GM12891 (cell line): ENCODE results near the gene MUCL3. TPM values are rescaled to one million over a fixed set of nuclear protein-coding genes. Genes with fewer than 3 reads are reported as not detected.

ENCODE experiments used
- DNase-seq: peaks from one replicate; pipeline ENCODE4 v3.0.0; 2011; ENCODE audit warnings: low spot score; ENCODE audit not compliant: insufficient read length
- FAIRE-seq: peaks from 2 replicates; lab custom pipeline; 2011; peaks lifted over from hg19 to GRCh38; lab: Jason Lieb, UNC
- PAX5 ChIP-seq: IDR thresholded peaks from 2 replicates; pipeline ENCODE4 v1.6.1; 2011; ENCODE audit warnings: low read length, moderate library complexity, mild to moderate bottlenecking; ENCODE audit not compliant: insufficient read depth, severe bottlenecking
- POLR2A ChIP-seq: IDR thresholded peaks from 2 replicates; pipeline ENCODE4 v1.6.1; 2011; ENCODE audit warnings: low read depth, low read length, control low read depth
- POLR2AphosphoS5 ChIP-seq: IDR thresholded peaks from 2 replicates; pipeline ENCODE4 v1.6.1; 2011; ENCODE audit warnings: low read depth, low read length, control low read depth
- POU2F2 ChIP-seq: IDR thresholded peaks from 2 replicates; pipeline ENCODE4 v1.6.1; 2011; ENCODE audit warnings: low read depth, mild to moderate bottlenecking, control low read depth, low read length, moderate library complexity
- SPI1 ChIP-seq: IDR thresholded peaks from 2 replicates; pipeline ENCODE4 v1.6.1; 2011; ENCODE audit warnings: low read depth, low read length, control low read depth
- TAF1 ChIP-seq: IDR thresholded peaks from 2 replicates; pipeline ENCODE4 v1.6.1; 2011; ENCODE audit warnings: low read depth, low read length, control low read depth
- polyA plus RNA-seq: library from polyadenylated mRNA; unstranded; fragments of >200 nt; gene quantifications from one replicate; pipeline ENCODE4 v1.2.1, GENCODE V29; 2012; ENCODE audit warnings: low read depth, missing spikeins, inconsistent platforms; ENCODE audit not compliant: missing spikeins

MUCL3 gene, protein sequence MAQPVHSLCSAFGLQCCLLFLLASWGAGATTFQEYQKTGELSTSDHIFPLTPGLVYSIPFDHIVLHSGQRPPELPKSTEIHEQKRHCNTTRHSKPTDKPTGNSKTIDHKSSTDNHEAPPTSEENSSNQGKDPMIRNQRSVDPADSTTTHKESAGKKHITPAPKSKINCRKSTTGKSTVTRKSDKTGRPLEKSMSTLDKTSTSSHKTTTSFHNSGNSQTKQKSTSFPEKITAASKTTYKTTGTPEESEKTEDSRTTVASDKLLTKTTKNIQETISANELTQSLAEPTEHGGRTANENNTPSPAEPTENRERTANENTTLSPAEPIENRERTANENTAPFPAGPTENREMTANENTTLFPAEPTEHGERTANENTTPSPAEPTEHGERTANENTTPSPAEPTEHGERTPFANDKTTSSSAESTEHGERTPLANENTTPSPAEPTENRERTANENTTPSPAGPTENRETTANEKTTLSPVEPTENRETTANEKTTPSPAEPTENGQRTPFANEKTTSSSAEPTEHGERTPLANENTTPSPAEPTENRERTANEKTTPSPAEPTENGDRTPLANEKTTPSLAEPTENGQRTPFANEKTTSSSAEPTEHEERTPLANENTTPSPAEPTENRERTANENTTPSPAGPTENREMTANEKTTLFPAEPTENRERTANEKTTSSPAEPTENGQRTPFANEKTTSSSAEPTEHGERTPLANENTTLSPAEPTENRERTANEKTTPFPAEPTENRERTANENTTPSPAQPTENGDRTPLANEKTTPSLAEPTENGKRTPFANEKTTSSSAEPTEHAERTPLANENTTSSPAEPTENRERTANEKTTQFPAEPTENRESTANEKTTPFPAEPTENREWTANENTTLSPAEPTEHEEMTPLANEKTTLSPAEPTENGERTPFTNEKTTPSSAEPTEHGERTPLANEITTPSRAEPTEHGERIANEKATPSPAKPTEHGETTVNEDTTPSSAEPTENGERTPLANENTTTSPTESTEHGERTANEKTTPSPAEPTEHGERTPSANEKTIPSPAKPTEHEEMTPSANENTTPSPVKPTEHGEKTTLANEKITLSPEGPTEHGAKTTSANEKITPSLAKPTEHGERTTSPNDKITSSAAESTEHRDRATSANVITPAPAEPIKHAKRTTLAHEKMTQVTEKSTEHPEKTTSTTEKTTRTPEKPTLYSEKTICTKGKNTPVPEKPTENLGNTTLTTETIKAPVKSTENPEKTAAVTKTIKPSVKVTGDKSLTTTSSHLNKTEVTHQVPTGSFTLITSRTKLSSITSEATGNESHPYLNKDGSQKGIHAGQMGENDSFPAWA (N-terminal part only)
- 0.13 TPM for polyA plus RNA-seq

DNA sequence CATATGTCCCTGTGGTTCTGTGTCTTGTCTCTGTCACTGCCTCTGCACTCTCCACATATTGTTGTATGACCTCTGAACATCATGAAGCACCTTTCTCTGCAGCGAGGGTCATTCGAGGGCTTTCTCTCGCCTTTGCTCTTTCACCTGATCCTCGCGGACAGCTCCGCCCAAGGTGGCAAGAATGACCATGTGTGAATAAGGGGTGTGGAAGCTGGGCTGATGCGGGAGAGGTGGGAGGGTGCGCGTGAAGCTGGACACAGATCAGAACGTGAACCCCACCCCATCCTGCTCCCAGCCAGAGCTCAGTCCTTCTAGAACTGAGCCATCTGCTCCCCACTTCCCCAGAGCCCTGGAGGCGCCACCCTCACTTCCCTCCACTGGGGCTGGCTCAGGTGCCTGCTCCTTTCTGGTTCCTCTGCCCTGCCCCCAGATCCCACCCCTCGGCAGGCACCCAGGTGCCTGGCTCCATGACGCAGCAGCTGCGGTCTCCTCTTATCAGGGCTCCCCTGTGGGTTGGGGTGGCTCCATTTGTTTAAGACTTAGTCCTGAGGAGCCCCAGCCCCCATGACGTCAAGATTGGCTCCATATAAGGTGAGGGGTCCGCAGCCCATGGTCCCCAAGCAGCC lies at the start of gene MUCL3:
MUCL3 (plus strand) TSS at position 613 of the 626 bp plus-strand sequence. CDS start 27 bp downstream, outside the sequence.
- DNase-seq (no peak), FAIRE-seq (no peak)
- TF ChIP-seq POLR2A (no peak), TAF1 (no peak), PAX5 (no peak), SPI1 (no peak), POLR2AphosphoS5 (no peak), POU2F2 (no peak)

DNA sequence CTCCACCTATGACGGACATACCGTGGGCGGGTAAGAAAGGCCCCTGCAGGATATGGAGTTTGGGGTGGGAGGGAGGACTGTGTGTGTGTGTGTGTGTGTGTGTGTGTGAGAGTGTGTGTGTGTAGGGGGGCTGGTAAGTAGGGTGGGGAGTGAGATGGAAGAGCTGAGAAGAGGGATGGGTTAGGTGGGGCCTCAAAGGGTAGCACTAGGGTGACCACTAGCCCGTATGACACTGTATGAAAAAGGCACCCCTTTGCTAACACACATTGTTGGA lies 49.4 kb upstream of the MUCL3 start:
- DNase-seq: no peak
- TF ChIP-seq SPI1 (no peak), TAF1 (no peak), PAX5 (no peak), POU2F2 (no peak), POLR2A (no peak), POLR2AphosphoS5 (no peak)
- FAIRE-seq: no peak

DNA sequence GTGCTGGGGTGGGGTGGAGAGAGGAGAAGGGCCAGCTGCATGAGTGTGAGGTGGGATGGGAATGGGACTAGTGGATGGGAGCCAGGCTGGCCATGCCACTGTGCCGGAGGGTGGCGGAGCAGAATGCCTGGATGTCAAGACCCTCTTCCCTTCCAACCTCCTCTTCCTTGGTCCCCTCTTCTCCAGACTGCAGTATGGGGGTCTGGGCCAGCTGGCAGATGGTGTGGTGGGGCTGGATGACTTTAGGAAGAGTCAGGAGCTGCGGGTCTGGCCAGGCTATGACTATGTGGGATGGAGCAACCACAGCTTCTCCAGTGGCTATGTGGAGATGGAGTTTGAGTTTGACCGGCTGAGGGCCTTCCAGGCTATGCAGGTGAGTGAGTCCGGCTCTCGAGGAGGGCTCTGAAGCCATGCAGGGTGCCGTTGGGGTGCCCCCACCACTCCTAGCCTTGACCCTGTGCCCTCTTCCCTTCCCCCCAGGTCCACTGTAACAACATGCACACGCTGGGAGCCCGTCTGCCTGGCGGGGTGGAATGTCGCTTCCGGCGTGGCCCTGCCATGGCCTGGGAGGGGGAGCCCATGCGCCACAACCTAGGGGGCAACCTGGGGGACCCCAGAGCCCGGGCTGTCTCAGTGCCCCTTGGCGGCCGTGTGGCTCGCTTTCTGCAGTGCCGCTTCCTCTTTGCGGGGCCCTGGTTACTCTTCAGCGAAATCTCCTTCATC lies 48.8 kb upstream of the MUCL3 start:
- no peak for FAIRE-seq
- no peak for DNase-seq

DNA sequence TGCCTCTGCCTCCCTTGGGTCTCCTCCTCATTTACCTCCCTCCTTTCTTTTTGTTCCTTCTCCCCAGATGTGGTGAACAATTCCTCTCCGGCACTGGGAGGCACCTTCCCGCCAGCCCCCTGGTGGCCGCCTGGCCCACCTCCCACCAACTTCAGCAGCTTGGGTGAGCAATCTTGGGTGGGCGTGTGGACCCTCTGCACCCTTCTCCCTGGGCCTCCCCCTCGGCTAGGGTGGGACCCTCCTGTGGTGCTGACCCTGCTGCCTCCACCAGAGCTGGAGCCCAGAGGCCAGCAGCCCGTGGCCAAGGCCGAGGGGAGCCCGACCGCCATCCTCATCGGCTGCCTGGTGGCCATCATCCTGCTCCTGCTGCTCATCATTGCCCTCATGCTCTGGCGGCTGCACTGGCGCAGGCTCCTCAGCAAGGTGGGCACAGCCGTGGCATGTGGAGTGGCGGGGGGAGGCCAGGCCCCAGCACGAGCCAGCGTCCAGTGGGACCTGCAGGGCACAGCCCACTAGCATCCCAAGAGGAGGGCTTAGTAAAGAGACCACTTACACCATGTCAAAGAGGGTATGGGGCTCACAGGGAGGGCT lies 47.7 kb upstream of the MUCL3 start:
- FAIRE-seq: no peak
- TF ChIP-seq POLR2AphosphoS5: no peak
- TF ChIP-seq POLR2A: no peak
- no peak for TF ChIP-seq SPI1
- TF ChIP-seq PAX5: no peak
- TF ChIP-seq POU2F2: no peak
- TF ChIP-seq TAF1: no peak
- no peak for DNase-seq

More for the DNA sequence above, 48.8 kb upstream of the MUCL3 start:
- TF ChIP-seq PAX5 (no peak), SPI1 (no peak), POLR2A (no peak), TAF1 (no peak), POLR2AphosphoS5 (no peak), POU2F2 (no peak)

DNA sequence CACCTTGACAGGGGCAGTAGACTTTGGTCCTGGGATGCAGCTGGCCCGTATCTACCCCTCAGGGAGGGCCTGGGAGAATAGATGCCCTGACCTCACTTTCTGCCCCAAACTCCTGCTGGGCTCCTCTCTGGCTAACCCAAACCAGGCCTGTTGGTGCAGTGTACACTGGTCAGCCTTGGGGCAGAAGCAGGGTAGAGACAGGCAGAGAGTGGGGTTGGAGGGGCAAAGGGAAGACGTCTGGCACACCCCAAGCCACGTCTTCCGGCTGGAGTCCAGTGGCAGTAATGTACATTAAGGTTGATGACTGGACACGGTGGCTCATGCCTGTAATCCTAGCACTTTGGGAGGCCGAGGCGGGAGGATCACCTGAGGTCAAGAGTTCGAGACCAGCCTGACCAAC lies 47.1 kb upstream of the MUCL3 start:
- no peak for TF ChIP-seq POLR2AphosphoS5
- TF ChIP-seq TAF1: no peak
- no peak for TF ChIP-seq POU2F2
- TF ChIP-seq PAX5: no peak
- no peak for TF ChIP-seq SPI1
- no peak for TF ChIP-seq POLR2A
- FAIRE-seq (no peak), DNase-seq (no peak)

DNA sequence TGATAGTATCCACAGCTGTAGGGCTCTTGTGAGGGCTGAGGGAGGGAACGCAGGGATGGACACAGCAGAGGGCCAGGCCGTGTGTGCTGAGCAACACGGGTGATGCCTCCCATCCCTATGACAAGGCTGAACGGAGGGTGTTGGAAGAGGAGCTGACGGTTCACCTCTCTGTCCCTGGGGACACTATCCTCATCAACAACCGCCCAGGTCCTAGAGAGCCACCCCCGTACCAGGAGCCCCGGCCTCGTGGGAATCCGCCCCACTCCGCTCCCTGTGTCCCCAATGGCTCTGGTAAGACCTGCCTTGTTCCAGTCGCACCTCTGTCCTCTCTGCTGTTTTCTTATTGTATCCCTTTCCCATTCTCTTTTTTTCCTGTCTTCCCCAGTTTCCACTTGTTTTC lies 46.4 kb upstream of the MUCL3 start:
- no peak for TF ChIP-seq TAF1
- TF ChIP-seq PAX5: no peak
- TF ChIP-seq POLR2A: no peak
- TF ChIP-seq POU2F2: no peak
- no peak for TF ChIP-seq POLR2AphosphoS5
- TF ChIP-seq SPI1: no peak
- DNase-seq: no peak
- no peak for FAIRE-seq

DNA sequence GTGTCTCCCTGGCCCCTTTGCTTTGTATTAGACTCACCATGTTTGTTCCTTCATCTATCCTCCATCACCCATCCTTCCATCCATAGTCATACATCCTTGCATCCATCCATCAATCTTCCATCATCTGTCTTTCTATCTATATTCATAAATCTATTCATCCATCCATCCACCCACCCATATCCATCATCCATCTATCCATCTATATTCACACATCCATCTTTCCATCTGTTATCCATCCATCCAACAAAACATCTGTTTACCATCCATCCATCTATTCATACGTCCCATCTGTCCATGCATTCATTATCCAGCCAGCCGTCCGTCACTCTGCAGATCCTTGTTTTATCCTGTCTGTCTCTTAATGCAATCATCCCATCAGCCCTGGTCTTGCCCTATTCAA lies 45.8 kb upstream of the MUCL3 start:
- DNase-seq (no peak), FAIRE-seq (no peak)
- no peak for TF ChIP-seq PAX5

DNA sequence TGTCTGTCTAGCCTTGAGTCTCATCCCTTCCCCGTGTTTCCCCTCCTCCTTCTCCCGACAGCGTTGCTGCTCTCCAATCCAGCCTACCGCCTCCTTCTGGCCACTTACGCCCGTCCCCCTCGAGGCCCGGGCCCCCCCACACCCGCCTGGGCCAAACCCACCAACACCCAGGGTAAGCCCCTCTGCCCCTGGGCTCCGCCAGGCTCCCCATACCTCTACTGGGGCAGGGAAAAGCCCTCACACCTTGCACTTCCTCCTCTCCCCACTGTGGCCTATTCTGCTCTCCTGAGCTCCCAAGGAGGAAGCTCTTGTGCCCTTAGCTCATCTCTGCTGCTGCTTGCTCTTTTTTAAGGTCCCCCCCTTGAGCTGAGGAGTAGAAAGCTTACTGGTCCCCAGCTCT lies 45.4 kb upstream of the MUCL3 start:
- DNase-seq (no peak), FAIRE-seq (no peak)
- no peak for TF ChIP-seq POLR2AphosphoS5
- no peak for TF ChIP-seq TAF1
- TF ChIP-seq PAX5: no peak
- no peak for TF ChIP-seq POLR2A
- TF ChIP-seq POU2F2: no peak
- TF ChIP-seq SPI1: no peak
